ENCODE measurements around the gene OR2AE1. TPM values are rescaled to one million over a fixed set of nuclear protein-coding genes. Genes with fewer than 3 reads are reported as not detected.

The OR2AE1 gene, protein sequence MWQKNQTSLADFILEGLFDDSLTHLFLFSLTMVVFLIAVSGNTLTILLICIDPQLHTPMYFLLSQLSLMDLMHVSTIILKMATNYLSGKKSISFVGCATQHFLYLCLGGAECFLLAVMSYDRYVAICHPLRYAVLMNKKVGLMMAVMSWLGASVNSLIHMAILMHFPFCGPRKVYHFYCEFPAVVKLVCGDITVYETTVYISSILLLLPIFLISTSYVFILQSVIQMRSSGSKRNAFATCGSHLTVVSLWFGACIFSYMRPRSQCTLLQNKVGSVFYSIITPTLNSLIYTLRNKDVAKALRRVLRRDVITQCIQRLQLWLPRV
- not detected for polyA plus RNA-seq (2013, experiment 1 of 2)
- polyA plus RNA-seq (2013, experiment 2 of 2): not detected

DNA sequence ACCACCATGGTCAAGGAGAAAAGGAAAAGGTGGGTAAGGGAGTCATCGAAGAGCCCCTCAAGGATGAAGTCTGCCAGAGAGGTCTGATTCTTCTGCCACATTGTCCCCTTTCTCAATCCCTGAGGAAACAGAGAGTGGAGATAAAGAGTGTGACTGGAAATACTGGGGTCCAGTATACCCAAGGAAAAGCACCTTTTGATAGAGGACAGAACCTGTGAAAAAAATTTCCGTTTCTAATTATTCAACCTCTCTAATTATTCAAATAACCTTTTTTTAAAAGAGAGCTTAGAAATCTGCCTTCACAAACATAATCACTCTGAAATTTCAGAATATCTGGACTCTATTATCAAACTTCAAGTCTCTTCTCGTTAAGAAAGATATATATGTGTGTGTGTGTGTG lies at the start of gene OR2AE1:
Gene OR2AE1, minus strand, starts transcription at position 101 of the 400 bp plus-strand sequence. Its CDS starts 0 bp downstream, at position 101.
- no peaks in the 10 kb centered on the region for H3K4me1 ChIP-seq (ENCODE audit: control insufficient read depth, insufficient read depth, low read length, poor library complexity, severe bottlenecking)
- 100% methylated on average over 1 to 2 of the region's 3 CpGs for WGBS, 2 experiments (ENCODE audit: insufficient coverage in 2 of 2)
- no peaks in the 10 kb centered on the region for H3K36me3 ChIP-seq (ENCODE audit: control insufficient read depth, insufficient read depth, low read length)
- H3K4me3 ChIP-seq (ENCODE audit: extremely low read depth, insufficient read depth, low read length, poor library complexity, severe bottlenecking): no peak within 1 kb of the TSS
- H3K9me3 ChIP-seq (ENCODE audit: control insufficient read depth, low read length): no peaks in the 10 kb centered on the region
- no peak within 1 kb of the TSS for H3K27ac ChIP-seq (ENCODE audit: low read depth, low read length, severe bottlenecking)

- Histone ChIP-seq H3K4me1 (ENCODE audit: control insufficient read depth, insufficient read depth, low read length, poor library complexity, severe bottlenecking) (no peaks in the 10 kb centered on the region), H3K4me3 (ENCODE audit: extremely low read depth, insufficient read depth, low read length, poor library complexity, severe bottlenecking) (no peak overlapping the region), H3K36me3 (ENCODE audit: control insufficient read depth, insufficient read depth, low read length) (no peaks in the 10 kb centered on the region), H3K9me3 (ENCODE audit: control insufficient read depth, low read length) (peaks cover 3% of the 10 kb centered on the region), H3K27ac (ENCODE audit: low read depth, low read length, severe bottlenecking) (no peak overlapping the region)
These were observed 49.5 kb upstream of the OR2AE1 start for GRCh38 chr7:99926321-99926720.

GRCh38 chr7:99923200-99923599 lies 46.4 kb upstream of the OR2AE1 start:
- Histone ChIP-seq H3K36me3 (ENCODE audit: control insufficient read depth, insufficient read depth, low read length) (no peaks in the 10 kb centered on the region), H3K27ac (ENCODE audit: low read depth, low read length, severe bottlenecking) (no peak overlapping the region), H3K9me3 (ENCODE audit: control insufficient read depth, low read length) (peaks cover 19% of the 10 kb centered on the region), H3K4me3 (ENCODE audit: extremely low read depth, insufficient read depth, low read length, poor library complexity, severe bottlenecking) (no peak overlapping the region), H3K4me1 (ENCODE audit: control insufficient read depth, insufficient read depth, low read length, poor library complexity, severe bottlenecking) (no peaks in the 10 kb centered on the region)
- WGBS, 2 experiments (ENCODE audit: insufficient coverage in 2 of 2): 91 to 100% methylated on average over 2 to 3 of the region's 3 CpGs

GRCh38 chr7:99920149-99920548 lies 43.3 kb upstream of the OR2AE1 start:
- peak overlapping the region; percentile 70 for H3K4me3 ChIP-seq (ENCODE audit: extremely low read depth, insufficient read depth, low read length, poor library complexity, severe bottlenecking)
- no peak overlapping the region for H3K27ac ChIP-seq (ENCODE audit: low read depth, low read length, severe bottlenecking)
- WGBS, 2 experiments (ENCODE audit: insufficient coverage in 2 of 2): 94% methylated on average over 2 of the region's 3 CpGs; no CpG with 5 or more reads in 1 of the 2 experiments

DNA sequence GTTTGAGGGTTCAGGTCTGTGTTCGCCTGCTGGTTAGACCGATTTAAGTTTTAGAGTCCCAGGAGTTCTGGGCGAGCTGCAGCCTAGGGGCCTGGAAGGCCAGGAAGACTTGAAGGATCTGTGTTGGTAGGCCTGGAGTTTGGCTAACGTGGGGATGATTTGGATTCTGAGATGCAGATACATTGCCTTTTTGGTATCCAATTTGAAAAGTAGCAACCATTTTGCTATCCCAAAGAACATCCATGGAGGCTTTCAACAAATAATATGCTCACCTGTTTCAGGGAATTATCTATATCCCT lies 42.9 kb upstream of the OR2AE1 start:
- Histone ChIP-seq H3K4me3 (ENCODE audit: extremely low read depth, insufficient read depth, low read length, poor library complexity, severe bottlenecking) (peak overlapping the region; percentile 70), H3K27ac (ENCODE audit: low read depth, low read length, severe bottlenecking) (peak overlapping the region; percentile 48), H3K4me1 (ENCODE audit: control insufficient read depth, insufficient read depth, low read length, poor library complexity, severe bottlenecking) (no peaks in the 10 kb centered on the region), H3K9me3 (ENCODE audit: control insufficient read depth, low read length) (peaks cover 19% of the 10 kb centered on the region), H3K36me3 (ENCODE audit: control insufficient read depth, insufficient read depth, low read length) (no peaks in the 10 kb centered on the region)
- WGBS, 2 experiments (ENCODE audit: insufficient coverage in 2 of 2): 86 to 90% methylated on average over 2 to 4 of the region's 4 CpGs

More at GRCh38 chr7:99920149-99920548, 43.3 kb upstream of the OR2AE1 start:
- no peaks in the 10 kb centered on the region for H3K4me1 ChIP-seq (ENCODE audit: control insufficient read depth, insufficient read depth, low read length, poor library complexity, severe bottlenecking)
- H3K36me3 ChIP-seq (ENCODE audit: control insufficient read depth, insufficient read depth, low read length): no peaks in the 10 kb centered on the region
- peaks cover 19% of the 10 kb centered on the region for H3K9me3 ChIP-seq (ENCODE audit: control insufficient read depth, low read length)

- Histone ChIP-seq H3K4me1 (ENCODE audit: control insufficient read depth, insufficient read depth, low read length, poor library complexity, severe bottlenecking) (no peaks in the 10 kb centered on the region), H3K9me3 (ENCODE audit: control insufficient read depth, low read length) (peaks cover 19% of the 10 kb centered on the region), H3K27ac (ENCODE audit: low read depth, low read length, severe bottlenecking) (peak within 1 kb of the TSS; percentile 48), H3K4me3 (ENCODE audit: extremely low read depth, insufficient read depth, low read length, poor library complexity, severe bottlenecking) (peak within 1 kb of the TSS; percentile 70), H3K36me3 (ENCODE audit: control insufficient read depth, insufficient read depth, low read length) (no peaks in the 10 kb centered on the region)
- WGBS, 2 experiments (ENCODE audit: insufficient coverage in 2 of 2): 5 to 6% methylated on average over 77 to 81 of the region's 81 CpGs
These were observed 42.4 kb upstream of the OR2AE1 start, which contains the start of gene TRIM4 for GRCh38 chr7:99918959-99919813. TSS of gene TRIM4 (minus strand) at chr7:99919530. CDS start at chr7:99919401, 129 bp downstream.

DNA sequence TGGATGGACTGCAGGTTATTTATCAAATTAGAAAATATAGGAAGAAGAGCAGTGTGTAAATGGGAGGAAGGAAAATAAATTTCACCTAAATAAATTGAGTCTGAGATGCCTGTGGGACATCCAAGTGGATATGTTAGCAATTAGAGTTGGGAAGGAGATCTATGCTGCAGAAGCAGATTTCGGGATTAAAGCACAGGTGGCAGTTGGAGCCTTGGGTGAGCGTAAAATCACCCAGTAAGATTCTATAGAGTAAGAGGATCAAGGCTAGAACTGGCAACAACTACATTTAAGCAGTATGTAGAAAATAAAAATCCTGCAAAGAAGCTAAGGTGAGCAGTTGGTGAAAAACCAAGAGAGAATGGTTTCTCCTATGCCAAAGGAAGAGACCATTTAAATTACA lies 34.1 kb upstream of the OR2AE1 start:
- Histone ChIP-seq H3K4me3 (ENCODE audit: extremely low read depth, insufficient read depth, low read length, poor library complexity, severe bottlenecking) (no peak overlapping the region), H3K9me3 (ENCODE audit: control insufficient read depth, low read length) (no peaks in the 10 kb centered on the region), H3K4me1 (ENCODE audit: control insufficient read depth, insufficient read depth, low read length, poor library complexity, severe bottlenecking) (no peaks in the 10 kb centered on the region), H3K27ac (ENCODE audit: low read depth, low read length, severe bottlenecking) (no peak overlapping the region), H3K36me3 (ENCODE audit: control insufficient read depth, insufficient read depth, low read length) (peaks cover 48% of the 10 kb centered on the region)
- 100% methylated on average over 1 of the region's 2 CpGs; no CpG with 5 or more reads in 1 of the 2 experiments for WGBS, 2 experiments (ENCODE audit: insufficient coverage in 2 of 2)

- Histone ChIP-seq H3K4me3 (ENCODE audit: extremely low read depth, insufficient read depth, low read length, poor library complexity, severe bottlenecking) (no peak overlapping the region), H3K36me3 (ENCODE audit: control insufficient read depth, insufficient read depth, low read length) (peaks cover 59% of the 10 kb centered on the region), H3K27ac (ENCODE audit: low read depth, low read length, severe bottlenecking) (no peak overlapping the region), H3K9me3 (ENCODE audit: control insufficient read depth, low read length) (no peaks in the 10 kb centered on the region), H3K4me1 (ENCODE audit: control insufficient read depth, insufficient read depth, low read length, poor library complexity, severe bottlenecking) (no peaks in the 10 kb centered on the region)
- WGBS, 2 experiments (ENCODE audit: insufficient coverage in 2 of 2): 94% methylated on average over 10 of the region's 10 CpGs
These were observed 24.7 kb upstream of the OR2AE1 start for GRCh38 chr7:99901581-99901980.

GRCh38 chr7:99899830-99900519 lies 23.1 kb upstream of the OR2AE1 start:
- H3K9me3 ChIP-seq (ENCODE audit: control insufficient read depth, low read length): no peaks in the 10 kb centered on the region
- no peak overlapping the region for H3K4me3 ChIP-seq (ENCODE audit: extremely low read depth, insufficient read depth, low read length, poor library complexity, severe bottlenecking)
- no peaks in the 10 kb centered on the region for H3K4me1 ChIP-seq (ENCODE audit: control insufficient read depth, insufficient read depth, low read length, poor library complexity, severe bottlenecking)
- H3K36me3 ChIP-seq (ENCODE audit: control insufficient read depth, insufficient read depth, low read length): peaks cover 43% of the 10 kb centered on the region
- 87 to 100% methylated on average over 2 of the region's 6 CpGs for WGBS, 2 experiments (ENCODE audit: insufficient coverage in 2 of 2)
- no peak overlapping the region for H3K27ac ChIP-seq (ENCODE audit: low read depth, low read length, severe bottlenecking)

GRCh38 chr7:99898836-99899235 lies 22.0 kb upstream of the OR2AE1 start:
- 92 to 100% methylated on average over 2 of the region's 3 CpGs for WGBS, 2 experiments (ENCODE audit: insufficient coverage in 2 of 2)
- no peak overlapping the region for H3K4me3 ChIP-seq (ENCODE audit: extremely low read depth, insufficient read depth, low read length, poor library complexity, severe bottlenecking)
- H3K9me3 ChIP-seq (ENCODE audit: control insufficient read depth, low read length): no peaks in the 10 kb centered on the region
- H3K4me1 ChIP-seq (ENCODE audit: control insufficient read depth, insufficient read depth, low read length, poor library complexity, severe bottlenecking): no peaks in the 10 kb centered on the region
- peaks cover 39% of the 10 kb centered on the region for H3K36me3 ChIP-seq (ENCODE audit: control insufficient read depth, insufficient read depth, low read length)
- H3K27ac ChIP-seq (ENCODE audit: low read depth, low read length, severe bottlenecking): no peak overlapping the region

Data from mesodermal cell (in vitro differentiated cells).